ENCODE measurements around the gene NPY5R.

The NPY5R gene

DNA sequence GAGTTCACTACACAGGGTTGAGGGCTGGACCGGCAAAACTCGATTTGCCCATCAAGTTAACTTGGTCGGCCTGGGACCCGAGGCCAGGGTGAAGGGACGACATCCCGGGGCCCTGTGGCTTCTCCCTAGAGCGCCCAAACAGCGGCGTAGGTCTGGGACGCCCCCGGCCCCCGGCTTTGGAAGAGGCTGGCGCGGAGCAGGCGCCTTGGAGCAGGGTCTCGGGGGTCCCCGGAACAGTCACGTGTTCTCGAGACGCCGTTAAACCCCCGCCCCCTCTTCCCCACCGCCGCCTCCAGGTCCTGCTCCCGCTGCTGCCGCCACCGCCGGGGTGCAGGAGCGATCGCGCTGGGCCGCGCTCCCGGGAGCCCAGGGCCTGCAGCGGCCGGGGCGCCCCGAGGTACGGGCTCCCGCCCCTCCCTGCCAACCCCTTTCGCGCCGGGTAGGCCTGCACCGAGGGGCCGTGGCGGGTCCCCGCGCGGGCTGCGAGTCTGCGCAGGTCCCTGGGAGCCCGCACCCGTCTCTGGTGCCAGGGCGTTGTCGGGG lies at the start of gene NPY5R:
Gene NPY5R, plus strand, starts transcription at position 289 of the 543 bp plus-strand sequence. CDS start 6,382 bp downstream, outside the sequence.
- in situ Hi-C loops (cut with MboI; ENCODE audit: low sequenced_read_pairs): no loop called here

DNA sequence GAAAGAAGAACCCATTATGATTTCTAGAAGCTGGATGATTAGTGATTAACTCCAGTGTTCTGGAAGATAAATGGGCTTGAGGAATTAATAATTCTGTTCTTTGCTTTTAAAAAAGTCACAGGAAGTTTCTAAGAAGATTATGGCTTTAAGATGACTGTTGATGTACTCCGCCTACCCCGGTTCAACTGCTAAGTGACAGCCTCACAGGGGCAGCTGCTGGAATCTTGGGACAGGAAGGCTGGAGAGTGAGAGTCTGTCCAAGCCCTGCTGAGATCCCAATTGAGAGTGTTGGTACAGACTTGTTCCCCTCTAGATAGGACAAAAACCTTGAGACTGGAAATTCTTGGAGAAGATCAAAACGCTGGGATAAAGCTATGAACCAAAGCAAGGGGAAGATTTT lies 48.6 kb upstream of the NPY5R start:
- in situ Hi-C loops (cut with MboI; ENCODE audit: low sequenced_read_pairs): no loop called here

GRCh38 chr4:163300445-163300844 lies 43.2 kb upstream of the NPY5R start:
- in situ Hi-C loops (cut with MboI; ENCODE audit: low sequenced_read_pairs): no loop called here

DNA sequence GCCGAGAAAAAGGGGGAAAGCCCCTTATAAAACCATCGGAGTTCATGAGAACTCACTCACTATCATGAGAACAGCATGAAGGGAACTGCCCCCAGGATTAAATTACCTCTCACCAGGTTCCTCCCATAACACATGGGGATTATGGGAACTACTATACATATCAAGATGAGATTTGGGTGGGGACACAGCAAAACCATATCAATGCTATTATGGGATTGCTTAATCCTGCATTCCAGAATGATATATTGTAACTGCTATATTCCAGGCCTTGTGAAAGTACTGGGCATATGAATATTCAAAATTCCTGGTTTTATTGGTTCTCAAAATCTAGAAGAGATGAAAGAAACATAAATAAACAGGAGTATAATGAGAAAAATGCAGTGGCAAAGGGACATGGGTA lies 40.6 kb upstream of the NPY5R start:
- in situ Hi-C loops (cut with MboI; ENCODE audit: low sequenced_read_pairs): no loop called here

DNA sequence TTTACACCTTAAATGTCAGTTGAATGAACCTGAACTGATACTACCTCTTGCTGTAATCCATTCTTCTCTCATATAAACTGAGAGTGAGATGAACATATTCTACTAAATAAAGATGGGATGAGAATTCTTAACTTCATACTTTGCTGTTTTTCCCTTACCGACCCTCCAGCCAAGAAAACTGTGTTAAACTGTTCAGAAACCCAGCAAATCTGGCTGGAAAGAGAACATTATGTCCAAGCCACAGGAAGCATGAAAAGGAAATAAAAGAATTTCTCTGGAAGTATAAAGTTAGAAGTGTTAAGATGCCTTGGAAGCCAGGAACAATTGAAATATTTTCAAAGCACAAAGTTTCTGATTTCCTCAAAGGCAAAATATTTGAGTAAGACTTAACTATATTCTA lies 34.2 kb upstream of the NPY5R start:
- in situ Hi-C loops (cut with MboI; ENCODE audit: low sequenced_read_pairs): no loop called here

DNA sequence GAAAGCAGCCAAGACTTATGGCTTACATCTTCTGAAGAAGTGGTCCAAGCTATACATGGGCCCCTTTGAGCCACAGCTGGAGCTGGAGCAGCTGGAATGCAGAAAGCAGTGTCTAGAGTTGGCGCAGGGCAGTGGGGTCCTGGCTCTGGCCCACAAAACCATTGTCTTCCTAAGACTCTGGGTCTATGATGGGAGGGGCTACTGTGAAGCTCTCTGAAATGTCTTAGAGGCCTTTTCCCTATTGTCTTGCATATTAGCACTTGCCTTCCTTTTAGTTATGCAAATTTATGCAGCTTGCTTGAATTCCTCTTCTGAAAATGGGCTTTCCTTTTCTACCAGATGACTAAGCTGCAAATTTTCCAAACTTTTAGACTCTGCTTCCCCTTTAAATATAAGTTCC lies 26.6 kb upstream of the NPY5R start:
- in situ Hi-C loops (cut with MboI; ENCODE audit: low sequenced_read_pairs): no loop called here

DNA sequence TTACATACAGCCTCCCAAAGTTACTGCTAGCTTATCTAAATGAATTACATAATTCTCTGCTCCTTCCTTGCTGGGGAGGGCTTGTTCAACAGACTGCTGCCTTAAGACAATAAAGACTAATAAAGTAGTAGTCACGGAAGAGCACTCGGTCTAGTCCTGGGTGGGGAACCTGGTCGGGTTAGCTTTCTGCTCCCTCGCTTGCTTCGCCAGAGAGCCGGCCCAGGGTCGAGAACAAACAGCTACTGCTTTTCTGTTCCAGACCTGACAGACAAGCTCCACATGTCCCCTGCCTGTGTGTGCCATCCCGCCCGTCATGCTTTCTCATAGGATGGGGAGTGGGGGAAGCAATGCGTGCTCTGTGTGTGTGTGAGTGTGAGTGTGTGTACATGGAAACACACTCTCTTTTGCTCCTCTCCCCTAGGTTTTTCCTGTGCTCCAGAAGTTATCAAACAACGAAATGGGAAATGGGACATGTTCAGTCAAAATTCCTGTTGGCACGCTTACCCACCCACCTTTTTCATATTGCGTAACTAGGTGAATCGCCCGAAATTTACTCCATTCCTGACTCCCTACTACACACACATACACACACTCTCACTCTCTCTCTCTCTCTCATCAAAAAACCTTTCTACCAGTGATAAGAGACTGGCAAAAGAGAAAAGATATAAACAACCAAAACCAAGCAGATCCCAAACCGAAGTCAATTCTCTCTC lies 12.6 kb upstream of the NPY5R start:
- in situ Hi-C loops (cut with MboI; ENCODE audit: low sequenced_read_pairs): no loop called here

DNA sequence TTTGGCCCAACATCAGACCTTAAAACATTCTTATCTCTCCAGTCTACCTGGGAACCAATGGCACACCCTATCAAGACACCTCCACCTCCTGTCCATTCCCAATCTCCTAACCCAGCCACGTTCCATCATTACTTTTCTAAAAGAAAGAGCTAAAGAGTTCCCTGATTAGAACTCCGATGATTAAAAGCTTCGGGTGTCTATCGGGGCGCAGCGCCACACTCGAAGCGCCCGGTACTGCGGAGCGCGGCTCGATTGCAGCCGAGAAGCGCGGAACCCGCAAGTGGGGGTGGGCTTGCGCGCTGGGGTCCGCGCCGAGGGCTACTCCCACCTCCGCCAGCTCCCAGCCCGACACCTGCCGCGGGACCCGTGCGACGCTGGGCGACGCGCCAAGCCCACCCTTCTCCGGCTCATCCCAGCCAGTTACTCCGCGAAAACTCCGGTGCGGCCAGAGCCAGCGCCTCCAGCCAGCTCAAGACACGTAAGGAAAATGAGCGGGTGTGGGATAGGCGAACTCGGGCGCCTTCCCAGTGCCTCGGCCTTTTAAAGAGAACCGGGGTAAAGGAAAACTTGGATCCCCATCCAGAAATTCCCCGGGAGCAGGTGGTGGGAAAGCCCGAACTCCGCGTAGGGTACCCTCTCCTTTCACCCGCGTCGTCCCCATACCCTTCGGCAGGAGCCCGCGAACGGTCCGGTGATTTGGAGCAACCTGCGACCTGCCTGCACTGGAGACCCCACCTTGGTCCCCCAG lies 11.9 kb upstream of the NPY5R start:
- in situ Hi-C loops (cut with MboI; ENCODE audit: low sequenced_read_pairs): no loop called here

DNA sequence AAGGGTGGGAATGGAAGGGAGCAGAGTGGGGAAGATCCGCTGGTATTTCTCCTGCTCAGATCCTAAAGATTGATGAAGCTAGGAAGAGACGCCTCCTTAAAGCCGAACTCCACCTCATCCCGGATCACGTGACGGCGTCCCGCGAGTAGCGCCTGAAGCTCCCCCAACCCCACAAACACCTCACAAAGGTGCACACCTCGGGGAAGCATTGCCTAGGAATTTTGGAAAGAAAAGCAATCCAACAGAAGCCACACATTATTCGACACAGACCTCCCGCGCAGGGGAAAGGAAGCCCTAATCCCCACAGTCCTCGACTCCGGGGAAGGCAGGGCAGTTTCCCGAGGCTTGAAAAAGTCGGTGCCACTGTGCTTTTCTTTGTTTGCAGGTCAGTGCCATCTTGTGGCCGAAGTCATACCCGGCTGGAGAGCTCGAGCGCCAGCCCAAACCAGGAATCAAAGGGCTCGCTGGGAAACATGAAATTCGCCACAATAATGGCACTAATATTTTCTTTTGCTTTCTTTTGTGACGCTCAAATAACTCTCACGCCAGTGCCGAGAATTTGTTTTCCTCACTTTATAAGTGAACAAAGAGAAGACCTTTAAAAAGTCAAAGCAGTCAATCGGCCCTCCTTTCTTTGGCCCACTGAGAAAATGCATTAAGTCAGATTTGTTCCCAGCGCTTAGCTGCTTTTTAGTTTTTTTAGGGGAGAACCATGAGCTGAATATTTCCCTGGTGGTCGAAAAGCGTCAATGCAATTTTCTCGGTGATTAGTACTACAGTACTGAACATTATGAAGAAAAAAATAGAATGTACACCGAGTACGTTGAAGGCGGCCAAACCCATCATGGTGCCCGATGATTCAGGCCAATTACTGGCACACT lies 10.9 kb upstream of the NPY5R start, which contains the start of gene NPY1R:
Gene NPY1R, minus strand, starts transcription at position 71 of the 881 bp plus-strand sequence. CDS start 6,042 bp downstream, outside the sequence.
- in situ Hi-C loops (cut with MboI; ENCODE audit: low sequenced_read_pairs): no loop called here

- in situ Hi-C loops (cut with MboI; ENCODE audit: low sequenced_read_pairs): no loop called here
Measured at GRCh38 chr4:163335384-163335783, 8.3 kb upstream of the NPY5R start.

DNA sequence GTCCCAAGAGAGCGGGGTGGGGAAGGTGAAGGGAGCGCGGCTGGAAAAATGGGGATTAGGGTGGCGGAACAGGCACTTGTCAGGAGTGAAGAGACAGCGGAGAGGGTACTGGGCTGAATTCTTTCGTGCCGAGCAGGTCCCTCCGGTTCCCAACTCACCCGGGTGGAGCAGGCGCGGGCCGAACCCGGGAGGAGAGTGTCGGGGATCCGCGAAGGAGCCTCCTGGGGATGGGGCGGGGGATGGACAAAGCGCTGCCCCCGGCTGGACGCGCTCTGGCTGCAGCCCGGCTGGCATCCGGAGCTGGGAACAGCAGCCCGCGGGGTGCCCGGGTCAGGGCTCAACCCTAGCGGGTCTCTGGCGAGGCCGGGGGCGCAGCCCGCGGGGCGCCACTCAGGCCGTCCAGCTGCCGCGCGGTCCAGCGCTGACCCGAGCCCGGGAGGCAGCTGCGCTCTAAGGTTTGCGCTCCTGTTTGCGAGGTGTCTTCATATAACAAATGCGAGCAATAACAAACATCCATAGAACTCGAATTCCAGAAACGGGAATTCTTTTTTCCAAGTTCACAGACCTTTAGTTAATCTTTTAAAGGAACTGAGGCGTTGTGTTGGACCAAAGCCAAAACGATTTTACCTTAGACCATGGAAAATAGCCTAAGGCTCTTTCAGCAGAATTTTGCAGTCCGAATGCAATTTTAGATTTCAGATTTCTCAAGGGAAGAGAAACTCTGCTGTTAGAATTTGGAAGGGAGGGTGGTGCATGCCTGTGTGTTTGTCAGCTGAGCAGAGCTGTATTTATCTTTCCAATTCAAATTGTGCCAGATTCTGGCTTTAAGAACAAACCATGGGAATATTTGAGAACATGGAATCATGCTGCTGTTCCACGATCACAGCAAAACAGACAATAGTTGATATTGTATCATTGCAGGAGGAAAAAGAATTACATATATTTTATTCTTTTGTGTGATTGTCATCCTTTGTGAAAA lies 744 bp downstream of the NPY5R start:
- in situ Hi-C loops (cut with MboI; ENCODE audit: low sequenced_read_pairs): no loop called here

DNA sequence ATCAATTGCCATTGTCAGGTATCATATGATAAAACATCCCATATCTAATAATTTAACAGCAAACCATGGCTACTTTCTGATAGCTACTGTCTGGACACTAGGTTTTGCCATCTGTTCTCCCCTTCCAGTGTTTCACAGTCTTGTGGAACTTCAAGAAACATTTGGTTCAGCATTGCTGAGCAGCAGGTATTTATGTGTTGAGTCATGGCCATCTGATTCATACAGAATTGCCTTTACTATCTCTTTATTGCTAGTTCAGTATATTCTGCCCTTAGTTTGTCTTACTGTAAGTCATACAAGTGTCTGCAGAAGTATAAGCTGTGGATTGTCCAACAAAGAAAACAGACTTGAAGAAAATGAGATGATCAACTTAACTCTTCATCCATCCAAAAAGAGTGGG lies 7.0 kb downstream of the NPY5R start:
- in situ Hi-C loops (cut with MboI; ENCODE audit: low sequenced_read_pairs): no loop called here

DNA sequence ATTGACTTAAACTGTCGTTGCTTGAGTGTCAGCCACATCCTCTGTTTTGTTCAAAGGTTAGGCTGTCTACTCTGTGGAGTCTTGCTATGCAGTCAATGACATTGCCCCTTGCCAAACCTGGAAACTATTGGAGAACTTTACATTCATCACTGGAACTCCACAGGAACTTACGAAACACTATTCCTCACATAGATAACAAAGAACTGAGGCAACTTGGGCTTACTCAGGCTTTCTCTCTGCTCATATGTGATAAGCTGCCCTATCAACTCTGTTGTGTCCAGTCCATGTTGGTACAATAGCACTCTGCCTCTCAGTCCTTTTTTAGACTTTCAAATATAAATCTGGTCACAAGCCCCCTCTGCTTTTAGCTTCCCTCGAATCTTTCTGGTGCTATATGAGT lies 9.4 kb downstream of the NPY5R start:
- in situ Hi-C loops (cut with MboI; ENCODE audit: low sequenced_read_pairs): no loop called here

- in situ Hi-C loops (cut with MboI; ENCODE audit: low sequenced_read_pairs): no loop called here
Measured at GRCh38 chr4:163356104-163356503, 12.4 kb downstream of the NPY5R start.

GRCh38 chr4:163367651-163368050 lies 24.0 kb downstream of the NPY5R start:
- in situ Hi-C loops (cut with MboI; ENCODE audit: low sequenced_read_pairs): no loop called here

DNA sequence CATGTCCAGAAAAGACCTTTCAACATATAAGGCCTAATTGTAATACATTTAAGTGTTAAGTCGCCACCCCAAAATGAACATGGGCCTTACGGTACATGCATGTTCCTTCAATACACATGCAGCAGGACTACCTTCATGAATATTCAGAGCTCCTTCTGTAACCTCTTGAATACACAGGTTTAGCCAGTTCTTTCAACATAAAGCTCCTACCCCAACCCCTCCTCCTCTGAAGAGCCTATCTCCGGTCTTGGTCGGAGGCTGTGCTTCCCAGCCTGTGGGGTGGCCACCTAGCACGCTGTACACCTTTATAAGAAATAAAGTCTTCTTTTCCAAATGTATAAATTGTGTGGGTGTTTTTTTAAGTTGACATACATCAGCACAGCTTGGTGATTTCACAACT lies 28.3 kb downstream of the NPY5R start:
- in situ Hi-C loops (cut with MboI; ENCODE audit: low sequenced_read_pairs): no loop called here

- in situ Hi-C loops (cut with MboI; ENCODE audit: low sequenced_read_pairs): no loop called here
Measured at GRCh38 chr4:163378661-163379060, 35.0 kb downstream of the NPY5R start.

GRCh38 chr4:163380703-163381102 lies 37.0 kb downstream of the NPY5R start:
- in situ Hi-C loops (cut with MboI; ENCODE audit: low sequenced_read_pairs): no loop called here

DNA sequence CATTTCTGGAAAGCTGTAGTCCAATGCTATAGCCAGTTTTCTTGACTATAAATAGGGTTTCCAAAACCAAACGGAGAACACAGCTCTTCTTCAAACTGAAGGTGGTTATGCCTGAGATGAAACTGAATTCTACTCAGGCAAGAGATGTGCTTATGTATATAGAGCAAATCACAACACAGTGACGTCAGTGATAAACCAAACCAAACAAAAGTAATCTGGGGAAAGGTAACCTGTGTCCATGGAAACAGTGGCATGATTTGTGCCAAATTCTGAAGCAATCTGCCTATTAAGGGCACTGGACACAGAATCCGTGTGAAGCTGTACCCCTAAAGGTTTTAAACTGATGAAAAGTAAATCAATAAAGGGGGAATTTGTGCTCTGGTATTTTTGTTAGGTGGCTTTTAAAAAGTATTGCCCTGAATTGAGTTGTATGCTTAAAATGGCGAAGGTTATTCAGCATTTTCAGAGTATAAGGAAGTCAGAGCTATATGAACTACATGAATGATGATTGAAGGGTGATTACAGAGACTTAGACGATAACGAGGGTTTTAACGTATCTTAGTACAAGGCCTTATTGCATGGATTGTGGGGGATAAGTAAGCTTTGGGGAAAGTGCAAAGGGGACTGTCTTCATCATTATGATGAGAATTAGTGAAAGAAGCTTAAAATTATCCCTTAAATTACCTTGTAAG lies 38.6 kb downstream of the NPY5R start:
- in situ Hi-C loops (cut with MboI; ENCODE audit: low sequenced_read_pairs): no loop called here
